Measurements from ENCODE around the gene DNAL1.
"Not testable (repeated sequence)": the region's sequence is repeated elsewhere in the genome, so short reads cannot be mapped to it uniquely, and the experiment has no call there.

DNAL1 gene

GRCh38 chr14:73645248-73645610, 443 bp downstream of the DNAL1 start:
- no peak for DNase-seq

- DNase-seq = no peak
These were observed 6.2 kb downstream of the DNAL1 start for GRCh38 chr14:73651005-73651404.

GRCh38 chr14:73655851-73656250, 11.1 kb downstream of the DNAL1 start:
- no peak for DNase-seq

- DNase-seq = not testable (repeated sequence)
These were observed 14.4 kb downstream of the DNAL1 start for GRCh38 chr14:73659202-73659601.

- DNase-seq = no peak
These were observed 15.7 kb downstream of the DNAL1 start for GRCh38 chr14:73660511-73660910.

GRCh38 chr14:73661872-73662271, 17.1 kb downstream of the DNAL1 start:
- DNase-seq = no peak

- DNase-seq = no peak
These were observed 17.7 kb downstream of the DNAL1 start for GRCh38 chr14:73662487-73662943.

GRCh38 chr14:73663548-73664212, 18.9 kb downstream of the DNAL1 start:
- no peak for DNase-seq

GRCh38 chr14:73665130-73665529, 20.3 kb downstream of the DNAL1 start:
- DNase-seq = no peak

GRCh38 chr14:73666583-73666982, 21.8 kb downstream of the DNAL1 start:
- DNase-seq = no peak

GRCh38 chr14:73667854-73668253, 23.1 kb downstream of the DNAL1 start:
- no peak for DNase-seq

- DNase-seq = no peak
These were observed 30.2 kb downstream of the DNAL1 start for GRCh38 chr14:73674986-73675385.

- no peak for DNase-seq
These were observed 33.9 kb downstream of the DNAL1 start for GRCh38 chr14:73678698-73679097.

GRCh38 chr14:73680821-73681220, 36.0 kb downstream of the DNAL1 start:
- no peak for DNase-seq

- DNase-seq = no peak
These were observed 39.8 kb downstream of the DNAL1 start for GRCh38 chr14:73684627-73685026.

- DNase-seq = no peak
These were observed 40.5 kb downstream of the DNAL1 start for GRCh38 chr14:73685328-73685727.

- no peak for DNase-seq
These were observed 42.1 kb downstream of the DNAL1 start for GRCh38 chr14:73686901-73687300.

- no peak for DNase-seq
These were observed 49.3 kb downstream of the DNAL1 start for GRCh38 chr14:73694083-73694482.

- DNase-seq = no peak
These were observed 50.3 kb downstream of the DNAL1 start for GRCh38 chr14:73695082-73695481.

- DNase-seq = no peak
These were observed 51.2 kb downstream of the DNAL1 start for GRCh38 chr14:73695997-73696396.

GRCh38 chr14:73696466-73697400, 51.9 kb downstream of the DNAL1 start:
- no peak for DNase-seq

GRCh38 chr14:73700325-73700724, 55.5 kb downstream of the DNAL1 start:
- DNase-seq = no peak

- DNase-seq = not testable (repeated sequence)
These were observed 63.3 kb downstream of the DNAL1 start for GRCh38 chr14:73708076-73708475.

GRCh38 chr14:73709904-73710469, 65.2 kb downstream of the DNAL1 start:
- no peak for DNase-seq

All from NCI-H2227 treated with DMSO at 0.1 percent for 48 hours (cell line).